DLD1 (cell line): Measurements from ENCODE around the gene REC8.

Source experiments
- in situ Hi-C: cut with HindIII; loops from 2 replicates; pipeline ENCODE4 v1.10.0; 2017; ENCODE audit warnings: low sequenced_read_pairs

REC8 gene

DNA sequence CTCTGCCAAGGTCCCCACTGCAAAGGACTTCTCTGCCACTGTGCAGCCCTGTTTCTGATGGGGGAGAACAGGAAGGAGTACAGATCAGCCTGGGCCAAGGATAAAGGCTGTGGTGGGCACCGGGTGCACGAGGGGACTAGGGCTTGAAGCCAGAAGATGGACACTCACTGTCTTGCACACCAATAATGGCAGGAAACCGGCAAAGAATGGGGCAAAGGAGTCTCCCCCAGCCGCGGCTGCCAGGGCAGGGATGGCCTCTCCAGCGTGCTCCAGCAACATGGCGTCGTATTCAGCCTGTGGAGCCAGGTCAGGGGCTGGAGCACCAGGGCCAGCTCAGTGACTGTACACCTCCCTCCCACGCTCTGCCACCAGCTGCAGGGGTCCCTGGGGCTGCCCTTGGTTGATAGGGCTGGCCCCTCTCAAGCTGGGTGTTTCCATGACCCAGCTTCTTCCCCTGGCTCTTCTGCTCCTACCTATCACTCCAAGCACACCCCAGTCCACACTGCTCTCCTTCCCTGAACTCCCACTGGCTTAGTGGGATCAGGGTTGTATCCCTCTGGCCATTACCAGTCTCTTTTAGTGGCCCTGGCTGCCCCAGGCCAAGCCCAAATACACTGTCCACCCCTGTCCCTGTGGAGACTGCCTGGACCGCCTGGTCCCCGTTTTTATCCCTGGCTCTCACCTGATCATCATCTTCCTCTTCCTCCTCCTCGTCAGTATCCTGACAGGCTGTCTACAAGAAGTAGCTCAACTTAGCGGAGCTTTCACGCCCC, 10.4 kb downstream of the REC8 start:
- in situ Hi-C loops = no loop called here

DNA sequence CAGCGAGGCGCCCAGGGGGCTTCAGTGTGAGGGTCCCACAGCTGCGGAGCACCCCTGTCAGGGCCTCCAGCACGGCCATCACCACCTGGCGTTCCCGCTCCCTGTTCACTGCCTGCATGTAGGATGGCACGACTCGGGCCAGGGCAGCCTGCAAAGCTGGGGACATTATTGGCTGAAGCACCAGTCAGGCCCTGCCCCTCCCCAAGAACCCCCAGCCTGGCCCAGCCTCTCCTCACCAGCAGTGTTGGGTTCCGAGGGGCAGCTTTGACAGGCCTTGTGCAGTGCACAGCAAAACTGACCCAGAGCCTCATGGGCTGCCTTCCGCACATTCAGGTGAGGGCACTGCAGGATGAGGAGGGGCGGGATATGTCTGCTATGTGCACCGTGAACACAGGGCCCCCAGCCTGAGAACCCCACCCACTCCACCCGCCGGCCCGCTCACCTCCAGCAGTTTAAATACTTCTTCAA, 11.2 kb downstream of the REC8 start:
- in situ Hi-C loops = no loop called here

DNA sequence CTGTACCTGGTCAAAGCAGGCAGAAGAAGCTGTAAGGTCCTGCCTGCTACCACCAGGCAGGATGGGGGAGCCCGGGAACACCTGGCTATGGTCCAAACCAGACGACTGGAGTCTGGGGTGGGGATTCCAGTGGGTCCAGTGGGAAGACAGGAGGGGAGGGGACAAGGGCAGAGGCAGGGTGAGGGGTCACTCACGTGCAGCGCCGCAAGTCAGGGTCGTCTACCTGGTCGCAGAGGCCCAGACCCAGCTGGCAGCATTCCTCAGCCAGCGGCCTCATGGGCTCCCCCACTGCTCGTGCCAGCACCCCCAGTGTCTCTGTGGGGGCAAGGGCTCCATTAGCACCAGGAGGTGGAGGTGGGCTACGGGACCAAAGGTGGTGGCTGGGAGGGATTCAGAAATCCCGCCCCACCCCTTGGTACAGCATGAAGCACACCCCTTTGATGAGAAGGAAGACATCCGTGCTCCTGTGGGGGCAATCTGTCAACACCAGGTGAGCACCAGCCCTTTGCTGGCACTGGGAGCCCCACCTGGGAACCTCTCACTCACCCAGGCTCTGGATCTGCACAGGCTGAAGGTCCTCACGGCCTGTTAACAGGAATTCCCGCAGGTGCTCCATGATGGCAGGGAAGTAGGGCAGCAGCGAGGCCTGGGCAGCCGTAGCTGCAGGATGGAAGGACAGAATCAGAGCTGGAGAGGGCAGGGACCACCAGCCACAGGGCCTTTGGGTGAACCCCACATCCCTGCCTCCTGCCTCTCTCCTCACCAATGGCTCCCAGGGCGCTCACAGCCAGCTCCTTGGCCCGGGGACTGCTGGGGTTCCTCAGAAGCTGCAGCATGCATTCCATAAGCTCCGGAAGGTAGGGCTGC, 12.5 kb downstream of the REC8 start:
- in situ Hi-C loops = no loop called here

DNA sequence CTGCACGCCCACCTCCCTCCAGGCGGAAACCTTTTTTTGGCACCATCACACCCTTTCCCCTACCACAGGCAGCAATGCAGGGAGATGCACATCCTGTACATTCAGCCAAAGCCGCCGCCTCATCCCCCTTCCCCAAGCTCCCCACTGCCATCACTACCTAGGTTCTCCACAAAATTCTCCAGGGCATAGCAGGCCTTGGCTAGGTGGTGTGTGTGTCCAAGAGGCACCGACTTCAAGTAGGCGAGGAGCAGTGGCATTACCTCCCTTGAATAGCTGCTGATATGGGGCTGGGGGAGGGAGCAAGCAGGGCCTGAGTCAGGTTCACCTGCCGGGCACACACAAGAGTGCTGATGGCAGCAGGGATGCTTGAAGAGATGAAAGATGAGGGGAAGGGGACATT, 13.1 kb downstream of the REC8 start:
- in situ Hi-C loops = no loop called here

DNA sequence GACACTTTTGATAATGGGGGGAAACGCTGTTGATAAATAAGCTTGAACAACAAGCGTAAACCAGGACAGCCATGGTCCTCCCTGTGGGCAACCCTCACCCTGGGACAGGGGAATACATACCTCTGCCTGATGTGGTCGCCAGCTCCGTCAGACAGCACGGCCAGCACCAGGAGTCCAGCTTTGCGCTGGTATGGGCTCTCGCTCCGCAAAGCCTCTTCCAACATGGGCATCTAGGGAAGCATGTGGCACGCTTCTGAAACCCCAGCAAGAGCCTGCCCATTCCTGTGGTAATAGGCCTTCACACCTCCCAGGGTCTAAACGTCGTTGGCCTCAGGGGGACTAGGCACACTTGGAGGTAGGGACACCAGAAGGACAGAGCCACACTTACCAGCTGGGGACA, 13.9 kb downstream of the REC8 start:
- in situ Hi-C loops = no loop called here

DNA sequence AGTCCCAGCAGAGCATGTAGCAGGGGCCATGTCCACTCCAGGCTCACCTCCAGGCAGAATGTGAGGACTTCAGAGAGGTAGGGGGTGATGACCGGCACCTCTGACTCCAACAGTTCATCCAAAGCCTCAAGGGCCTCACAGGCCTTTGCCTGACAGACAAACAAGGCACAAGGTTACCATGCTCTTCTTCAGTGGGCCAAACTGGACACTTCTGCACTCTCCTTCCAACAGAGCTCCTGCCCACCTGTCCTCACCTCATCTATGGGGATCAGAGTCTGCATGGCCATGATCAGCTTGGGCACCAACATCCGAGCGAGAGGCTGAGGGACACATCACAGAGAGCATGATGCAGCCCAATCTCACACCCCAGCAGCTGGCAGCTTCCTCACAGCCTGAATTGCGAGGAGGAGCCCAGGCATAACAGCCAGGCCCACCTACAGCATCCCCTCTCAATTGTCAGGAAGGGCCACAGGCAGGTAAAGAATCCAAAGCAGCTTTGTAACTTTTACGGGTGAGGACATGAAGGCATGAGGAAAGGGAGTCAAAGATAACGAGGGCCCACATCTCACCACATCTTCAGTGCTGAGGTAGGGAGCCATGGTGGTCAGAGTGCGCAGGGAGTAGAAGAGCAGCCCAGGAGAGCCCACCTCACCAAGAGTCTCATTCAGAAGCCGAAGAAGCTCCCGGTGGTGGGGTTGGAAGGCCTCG, 15.1 kb downstream of the REC8 start:
- in situ Hi-C loops = no loop called here

DNA sequence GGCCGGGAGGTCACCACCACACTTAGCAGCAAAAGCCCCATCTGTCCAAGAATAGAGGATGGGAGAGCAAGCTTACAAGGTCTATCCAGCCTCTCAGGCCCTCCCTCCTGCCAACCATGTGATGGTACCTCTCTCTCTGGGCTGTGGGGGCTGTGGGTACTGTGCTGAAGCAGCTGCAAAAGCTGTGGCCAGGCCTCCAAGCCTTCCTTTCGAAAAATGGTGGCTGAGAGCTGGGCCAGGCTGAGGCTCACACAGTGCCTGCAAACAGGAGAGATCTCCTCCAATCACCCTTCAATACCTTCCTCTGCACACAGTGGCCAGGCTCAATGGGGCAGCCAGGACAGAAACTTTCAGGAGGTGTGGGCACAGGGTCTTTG, 15.6 kb downstream of the REC8 start:
- in situ Hi-C loops = no loop called here

DNA sequence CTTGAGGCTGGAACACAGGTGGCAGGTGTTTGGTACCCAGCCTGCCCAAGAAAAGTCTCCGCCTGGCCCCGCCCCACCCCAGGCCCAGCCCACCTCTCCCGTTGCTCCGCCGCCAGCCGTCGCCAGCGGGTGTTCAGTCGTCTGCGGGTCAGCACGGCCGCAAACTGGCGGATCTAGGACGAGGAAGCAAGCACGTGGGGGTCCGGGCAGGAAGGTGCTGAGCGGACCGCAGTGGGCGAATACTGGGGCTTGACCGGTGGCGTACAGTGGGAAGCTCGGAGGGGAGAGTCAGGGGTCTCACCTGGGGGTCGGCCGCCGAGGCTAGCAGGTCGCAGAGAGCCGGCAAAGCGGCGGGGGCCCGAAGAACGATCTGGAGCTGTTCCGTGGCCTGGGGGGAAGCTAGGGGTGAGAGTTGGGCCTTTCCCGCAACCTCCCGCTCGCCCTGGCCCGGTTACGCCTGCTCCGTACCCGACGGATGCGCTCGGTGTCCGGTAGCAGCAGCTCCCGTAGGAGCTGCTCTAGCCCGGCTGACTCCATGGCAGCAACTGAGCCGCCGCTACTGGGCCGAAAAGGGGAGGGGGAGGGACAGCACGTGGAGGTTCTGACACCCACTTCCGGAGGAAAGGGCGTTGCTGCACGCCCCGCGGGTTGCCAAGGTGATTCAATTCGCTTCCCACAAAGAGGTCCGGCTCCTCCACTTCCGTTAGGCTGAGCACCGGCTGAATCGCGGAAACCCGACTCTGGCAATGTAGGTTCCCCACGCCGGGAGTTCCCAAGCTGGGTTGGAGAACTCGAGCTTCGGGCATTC, 16.6 kb downstream of the REC8 start, which contains the start of gene IPO4:
IPO4 (minus strand) TSS at position 566 of the 808 bp plus-strand sequence; CDS start at position 537, 29 bp downstream.
- in situ Hi-C loops = no loop called here

DNA sequence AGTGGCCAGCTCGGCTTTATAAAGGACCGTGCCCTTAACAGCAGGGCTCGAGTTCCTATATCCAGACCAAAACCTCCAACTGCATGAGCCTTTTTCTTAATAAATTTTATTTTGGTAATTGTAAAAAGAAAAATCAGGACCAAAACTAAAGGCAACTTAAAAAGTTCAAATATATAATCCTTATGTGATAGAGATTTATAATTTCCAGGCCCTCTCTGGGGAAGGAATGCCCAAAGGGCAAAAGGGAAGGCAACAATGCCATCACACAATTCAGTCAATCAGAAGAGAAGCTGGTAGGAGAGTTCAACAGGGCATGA, 17.1 kb downstream of the REC8 start:
- in situ Hi-C loops = no loop called here

DNA sequence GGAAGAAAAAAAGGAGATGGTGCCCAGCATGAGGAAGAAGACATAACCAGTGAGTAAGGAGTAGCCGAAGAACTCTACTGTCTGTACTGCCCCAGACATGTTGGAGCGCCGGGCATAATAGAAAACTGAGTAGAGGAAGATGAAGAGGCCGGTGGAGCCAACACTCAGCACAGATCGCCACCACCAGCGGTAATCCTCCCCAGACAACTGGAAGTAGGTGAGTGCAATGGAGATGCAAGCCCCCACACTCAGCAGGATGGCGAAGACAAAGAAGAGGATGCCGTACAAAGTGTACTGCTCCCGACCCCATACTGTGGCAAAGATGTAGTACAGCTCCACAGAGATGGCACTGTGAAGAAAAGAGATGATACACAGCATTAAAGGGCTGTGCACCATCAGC, 17.6 kb downstream of the REC8 start:
- in situ Hi-C loops = no loop called here

DNA sequence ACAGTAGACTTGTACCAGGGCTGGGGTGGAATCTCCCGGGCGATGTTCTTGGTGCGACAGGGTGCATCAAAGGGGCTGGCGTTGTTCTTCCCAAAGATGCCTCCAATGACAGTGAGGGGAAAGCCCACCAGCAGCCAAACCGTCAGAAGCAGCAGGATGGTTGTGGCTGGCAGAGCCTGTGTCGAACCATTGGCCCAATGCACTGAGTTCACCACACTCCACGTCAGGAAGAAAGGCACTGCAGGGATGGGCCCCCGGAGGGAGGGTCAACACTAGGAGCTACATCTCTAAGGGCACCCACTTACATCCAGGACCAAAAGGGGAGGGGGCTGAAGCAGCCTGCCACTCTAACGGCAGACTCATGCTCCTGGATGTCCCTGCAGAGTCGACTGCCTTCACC, 18.5 kb downstream of the REC8 start:
- in situ Hi-C loops = no loop called here

DNA sequence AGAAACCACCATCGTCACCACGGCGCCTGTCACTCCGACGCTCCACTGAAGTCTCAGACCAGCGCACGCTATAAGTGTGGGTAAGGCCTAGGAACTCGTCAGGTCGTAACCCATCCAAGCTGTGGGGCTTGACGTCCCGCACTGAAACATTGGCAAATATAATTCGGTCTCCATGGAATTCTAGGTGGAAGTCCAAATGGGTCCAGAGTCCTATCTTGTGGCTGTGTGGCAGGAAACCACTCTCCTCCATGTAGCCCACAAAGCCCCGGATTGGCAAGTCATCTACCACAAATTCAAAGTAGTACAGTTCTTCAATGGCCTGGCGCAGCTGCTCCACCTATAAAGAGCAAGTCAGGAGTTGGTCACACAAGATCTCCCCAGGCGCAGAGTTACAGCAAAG, 21.1 kb downstream of the REC8 start:
- in situ Hi-C loops = no loop called here

DNA sequence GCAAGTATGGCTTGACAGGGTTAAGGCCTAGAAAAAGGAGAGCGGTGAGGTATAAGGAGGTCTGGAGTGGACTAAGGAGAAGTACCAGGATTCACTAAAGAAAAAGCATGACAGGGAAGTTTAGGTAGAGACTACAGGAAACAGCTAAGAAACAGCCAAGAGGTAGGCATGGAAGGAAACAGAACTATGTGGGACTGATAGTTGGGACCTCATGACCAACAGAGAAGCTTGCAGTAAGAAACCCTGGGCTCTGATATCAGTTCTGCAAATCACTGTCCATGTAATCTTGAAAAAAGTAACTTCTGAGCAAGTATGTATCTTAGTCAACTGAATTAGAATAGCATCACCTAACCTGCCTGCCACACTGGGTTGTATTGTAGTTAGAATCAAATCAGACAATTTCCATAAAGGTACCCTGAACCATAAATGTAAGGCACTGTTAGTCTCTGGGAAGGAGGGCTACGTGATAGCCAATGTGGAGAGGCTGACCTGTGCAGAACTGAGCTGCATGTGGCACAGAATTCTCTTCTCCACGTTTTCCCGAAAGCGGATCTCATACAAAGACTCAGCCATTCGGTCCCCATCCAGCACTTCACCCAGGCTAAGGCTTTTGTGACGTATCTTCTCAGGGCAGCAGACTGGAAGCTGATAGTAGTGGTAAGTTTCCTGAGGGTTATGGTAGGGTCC, 22.4 kb downstream of the REC8 start:
- in situ Hi-C loops = no loop called here

DNA sequence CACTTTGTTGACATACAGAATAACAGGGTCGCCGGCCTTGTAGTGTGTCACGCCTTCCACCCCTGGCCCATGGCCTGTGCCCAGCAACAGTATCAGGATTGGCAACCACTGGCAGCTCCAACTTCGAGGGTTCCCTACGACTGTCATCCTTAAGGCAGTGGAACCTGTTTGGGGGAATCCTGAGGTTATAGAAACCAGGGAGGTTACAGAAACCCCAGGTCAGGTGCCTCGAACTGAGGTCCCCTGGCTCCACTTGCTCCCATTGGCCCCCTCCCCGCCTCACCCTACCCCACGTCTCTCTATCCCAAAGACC, 22.9 kb downstream of the REC8 start:
- in situ Hi-C loops = no loop called here

DNA sequence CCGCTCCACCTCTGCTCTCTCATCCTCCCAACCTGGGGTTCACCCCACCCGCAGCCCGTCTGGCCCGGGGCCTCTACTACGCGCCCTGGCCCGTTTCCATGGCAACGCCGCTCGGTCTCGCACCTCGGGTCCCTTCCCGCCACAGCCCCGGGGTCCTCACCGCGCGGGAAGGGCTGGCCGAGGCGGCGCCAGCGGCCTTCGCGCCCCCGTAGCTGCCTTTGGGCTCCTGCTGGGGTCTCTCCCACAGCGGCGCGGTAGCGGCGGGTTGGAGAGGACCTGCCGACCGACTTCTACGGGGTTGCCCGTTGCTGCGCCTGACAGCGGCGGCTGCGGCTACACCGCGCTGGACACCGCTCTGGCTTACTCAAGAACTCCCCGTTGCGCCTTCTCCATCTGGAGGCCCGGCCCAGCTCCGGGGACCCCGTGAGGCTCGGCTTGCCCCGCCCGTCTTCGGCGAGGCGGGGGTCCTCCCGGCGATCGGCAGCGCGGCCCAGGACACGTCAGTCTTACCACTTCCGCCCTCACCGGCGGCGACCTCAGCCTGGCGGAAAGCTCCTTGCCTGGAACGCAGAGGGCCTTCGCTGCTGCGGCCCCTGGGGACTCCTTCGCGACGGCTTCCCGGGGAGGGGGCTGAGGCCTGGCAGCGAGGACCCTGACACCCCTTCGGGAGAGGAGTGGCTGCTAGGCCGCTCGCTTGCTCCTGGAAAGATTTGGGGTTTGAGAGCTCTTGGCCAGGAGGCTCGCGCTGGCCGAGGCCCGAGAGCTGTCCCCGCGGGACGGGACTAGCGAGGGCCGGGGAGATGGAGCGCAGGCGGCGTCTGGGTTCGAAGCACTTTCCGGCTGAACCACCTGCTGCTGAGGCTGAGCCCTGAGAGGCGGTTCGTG, 23.5 kb downstream of the REC8 start, which contains the start of gene TM9SF1:
TM9SF1 (minus strand) TSS at position 256 of the 885 bp plus-strand sequence. CDS start 422 bp downstream, outside the sequence.
- in situ Hi-C loops = no loop called here

DNA sequence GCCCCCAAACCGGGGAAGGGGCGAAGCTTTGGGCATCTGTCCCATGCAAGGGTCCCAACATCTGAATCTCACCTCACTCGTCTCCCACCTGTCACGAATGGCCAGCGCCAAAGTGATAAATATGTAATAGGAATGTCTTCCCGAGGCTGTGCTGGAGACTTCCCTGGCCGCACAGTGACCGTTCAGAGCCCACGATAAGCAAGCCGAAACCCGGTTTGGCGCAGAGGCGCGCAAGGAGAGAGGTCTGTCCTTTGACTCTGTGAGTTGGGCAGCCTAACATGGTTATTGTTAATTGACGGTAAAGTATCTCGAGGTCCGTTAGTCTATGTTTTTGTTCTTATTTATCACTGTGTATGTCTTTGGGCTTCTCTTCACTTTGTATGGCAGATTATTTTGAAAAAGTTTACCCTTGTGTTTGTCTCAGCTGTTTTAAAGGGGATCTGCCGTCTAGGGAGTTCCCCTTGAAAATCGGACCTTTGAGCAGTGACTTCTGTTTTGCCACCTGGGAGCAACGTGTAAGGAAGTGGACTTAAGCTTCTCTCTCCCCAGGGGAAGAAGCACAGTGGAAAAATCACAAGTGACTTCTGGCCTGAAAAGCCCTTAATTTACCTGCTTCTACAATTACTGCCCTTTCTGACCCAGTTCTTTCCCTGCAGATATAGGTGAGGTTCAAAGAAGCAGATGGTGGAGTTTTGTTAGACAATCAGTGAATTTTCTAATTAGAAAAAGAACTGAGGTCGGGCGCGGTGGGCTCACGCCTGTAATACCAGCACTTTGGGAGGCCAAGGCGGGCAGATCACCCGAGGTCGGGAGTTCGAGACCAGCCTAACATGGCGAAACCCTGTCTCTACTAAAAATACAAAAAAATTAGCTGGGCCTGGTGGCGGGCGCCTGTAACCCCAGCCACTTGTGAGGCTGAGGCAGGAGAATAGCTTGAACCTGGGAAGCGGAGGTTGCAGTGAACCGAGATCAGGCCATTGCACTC, 24.5 kb downstream of the REC8 start:
- in situ Hi-C loops = no loop called here

DNA sequence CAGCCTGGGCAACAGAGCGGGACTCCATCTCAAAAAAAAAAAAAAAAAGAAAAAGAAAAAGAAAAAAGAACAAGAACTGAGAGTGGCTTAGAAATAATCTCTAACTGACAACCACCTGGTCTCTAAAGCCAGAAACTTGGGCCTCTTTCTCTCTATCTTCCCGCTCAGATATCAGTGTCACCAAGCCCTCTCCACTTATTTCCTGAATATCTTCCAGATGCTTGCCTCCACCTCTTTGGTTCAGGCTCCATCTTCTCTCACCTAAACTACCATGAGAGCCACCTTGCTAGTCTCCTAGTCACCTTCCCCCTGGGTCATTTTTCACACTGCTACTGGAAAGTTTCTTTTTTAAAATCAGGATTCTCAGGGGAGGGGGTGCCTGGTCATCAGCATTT, 25.2 kb downstream of the REC8 start:
- in situ Hi-C loops = no loop called here
